CD4-positive, alpha-beta T cell (primary cell): ENCODE results near the gene RFC5. TPM values are rescaled to one million over a fixed set of nuclear protein-coding genes. Genes with fewer than 3 reads are reported as not detected.
"Not testable (repeated sequence)": the region's sequence is repeated elsewhere in the genome, so short reads cannot be mapped to it uniquely, and the experiment has no call there.

Experiments used
- ATAC-seq: fragments of 200-7000 bp; cut with Tn5 transposase; one replicate; pipeline ENCODE4 v1.10.0; 2022; ENCODE audit warnings: mild to moderate bottlenecking; ENCODE audit not compliant: poor library complexity
- CTCF ChIA-PET: fragments of 350-600 bp; sonication (Branson Sonifier 250); formaldehyde crosslinking; loops from one replicate; lab custom pipeline; 2021; ENCODE audit warnings: antibody characterized with exemption, inconsistent platforms; lab: Charles Lee
- POLR2A ChIA-PET: fragments of 350-600 bp; sonication (Branson Sonifier 250); formaldehyde crosslinking; loops from one replicate; lab custom pipeline; 2021; ENCODE audit warnings: antibody characterized with exemption, inconsistent platforms; lab: Charles Lee
- DNase-seq, 14 experiments: peaks; one replicate each; pipeline ENCODE4 v3.0.0-alpha.2; 2013 to 2020; ENCODE audit warnings: mixed read lengths in 2 of 14
- H3K27ac ChIP-seq, 2 donors: one replicate each; pipeline versions ENCODE4 v1.5.1 to v1.7.0; 2013; ENCODE audit warnings: low read length in 2 of 2, low read depth in 1 of 2, mild to moderate bottlenecking in 1 of 2
- H3K27me3 ChIP-seq, 2 experiments: 1 replicate in 1 of 2; 2 replicates in 1 of 2; pipeline versions ENCODE4 v1.6.1 to v1.7.0; 2013; ENCODE audit warnings: low read length in 2 of 2, control low read depth in 1 of 2, mild to moderate bottlenecking in 1 of 2, moderate library complexity in 1 of 2; ENCODE audit not compliant: insufficient read depth in 2 of 2, control insufficient read depth in 1 of 2
- H3K36me3 ChIP-seq: one replicate; pipeline ENCODE4 v1.6.1; 2013; ENCODE audit warnings: low read length, control low read depth; ENCODE audit not compliant: insufficient read depth
- H3K4me1 ChIP-seq: one replicate; pipeline ENCODE4 v1.6.1; 2013; ENCODE audit warnings: low read length, control low read depth; ENCODE audit not compliant: insufficient read depth
- H3K4me3 ChIP-seq: one replicate; pipeline ENCODE4 v1.5.1; 2013; ENCODE audit warnings: mild to moderate bottlenecking, low read length, moderate library complexity
- H3K9me3 ChIP-seq, 2 experiments: 1 replicate in 1 of 2; 2 replicates in 1 of 2; pipeline versions ENCODE4 v1.6.1 to v1.7.0; 2013; ENCODE audit warnings: low read length in 2 of 2, mild to moderate bottlenecking in 2 of 2, control low read depth in 1 of 2, moderate library complexity in 1 of 2; ENCODE audit not compliant: control insufficient read depth in 1 of 2, insufficient read depth in 1 of 2
- H3K27ac Mint-ChIP-seq: one replicate; pipeline ENCODE4 v1.8.0; 2020; ENCODE audit warnings: mixed read lengths
- H3K27me3 Mint-ChIP-seq: one replicate; pipeline ENCODE4 v1.8.0; 2021; ENCODE audit warnings: mixed read lengths
- H3K36me3 Mint-ChIP-seq: one replicate; pipeline ENCODE4 v1.8.0; 2021; ENCODE audit warnings: low read depth, mixed read lengths
- H3K4me1 Mint-ChIP-seq: one replicate; pipeline ENCODE4 v1.8.0; 2021; ENCODE audit warnings: low read depth, mixed read lengths
- H3K4me3 Mint-ChIP-seq: one replicate; pipeline ENCODE4 v1.8.0; 2020; ENCODE audit warnings: mild to moderate bottlenecking, mixed read lengths
- H3K9me3 Mint-ChIP-seq: one replicate; pipeline ENCODE4 v1.8.0; 2020; ENCODE audit warnings: mixed read lengths
- CTCF ChIP-seq: fragments of 200-600 bp; IDR thresholded peaks from one replicate; pipeline ENCODE4 v1.8.0; 2022; ENCODE audit warnings: antibody characterized with exemption, mild to moderate bottlenecking
- intact Hi-C, 2 experiments: fragments of 100-400 bp; cut with DNase I in 1 of 2; cut with micrococcal nuclease in 1 of 2; formaldehyde crosslinking; loops; one replicate each; pipeline versions ENCODE4 v1.15.1 to v1.9.0; 2023 to 2025; cut with DNase I, micrococcal nuclease
- total RNA-seq, 174 experiments: library from RNA in 2 of 174; stranded (reverse) in 2 of 174; gene quantifications; one replicate each; pipeline ENCODE4 v1.2.3 and lab custom pipeline; 2021 to 2026

Gene RFC5
- total RNA-seq, 2 experiments from 2014 or later: 8.7 to 9.1 TPM

GRCh38 chr12:118068445-118068844, 51.9 kb downstream of the RFC5 start:
- no peaks in the 10 kb centered on the region for H3K36me3 ChIP-seq
- Mint-ChIP-seq H3K4me1 (peaks cover 25% of the 10 kb centered on the region), H3K36me3 (no peaks in the 10 kb centered on the region), H3K27ac (no peak overlapping the region), H3K9me3 (no peaks in the 10 kb centered on the region), H3K4me3 (no peak overlapping the region), H3K27me3 (peaks cover 4% of the 10 kb centered on the region)
- CTCF ChIA-PET: interaction anchor here (0.7 kb wide), 1 partner anchor 99 kb away, joined by 3 read pairs; no protein-coding TSS in a partner anchor
- no peaks in the 10 kb centered on the region for H3K27me3 ChIP-seq
- POLR2A ChIA-PET: no interaction called here
- DNase-seq: no peak
- no peak overlapping the region for H3K4me3 ChIP-seq
- H3K4me1 ChIP-seq: peaks cover 5% of the 10 kb centered on the region
- ATAC-seq: no peak
- H3K9me3 ChIP-seq: no peaks in the 10 kb centered on the region
- no peak for TF ChIP-seq CTCF
- intact Hi-C loops: no loop called here
- H3K27ac ChIP-seq: no peak overlapping the region

GRCh38 chr12:118070650-118071049, 54.1 kb downstream of the RFC5 start:
- Histone ChIP-seq H3K27me3 (no peaks in the 10 kb centered on the region), H3K9me3 (no peaks in the 10 kb centered on the region), H3K4me3 (no peak overlapping the region), H3K36me3 (no peaks in the 10 kb centered on the region), H3K27ac (no peak overlapping the region), H3K4me1 (no peaks in the 10 kb centered on the region)
- no peak for DNase-seq
- H3K9me3 Mint-ChIP-seq: no peaks in the 10 kb centered on the region
- H3K27ac Mint-ChIP-seq: no peak overlapping the region
- no peaks in the 10 kb centered on the region for H3K27me3 Mint-ChIP-seq
- no peak for TF ChIP-seq CTCF
- H3K4me3 Mint-ChIP-seq: no peak overlapping the region
- ChIA-PET CTCF (no interaction called here), POLR2A (no interaction called here)
- ATAC-seq: no peak
- H3K4me1 Mint-ChIP-seq: peaks cover 3% of the 10 kb centered on the region
- intact Hi-C loops: no loop called here
- H3K36me3 Mint-ChIP-seq: no peaks in the 10 kb centered on the region

GRCh38 chr12:118073768-118074167, 57.3 kb downstream of the RFC5 start:
- ChIA-PET POLR2A (no interaction called here), CTCF (no interaction called here)
- Mint-ChIP-seq H3K27ac (no peak overlapping the region), H3K36me3 (no peaks in the 10 kb centered on the region), H3K4me3 (no peak overlapping the region), H3K9me3 (no peaks in the 10 kb centered on the region), H3K4me1 (no peaks in the 10 kb centered on the region), H3K27me3 (no peaks in the 10 kb centered on the region)
- Histone ChIP-seq H3K27ac (no peak overlapping the region), H3K4me3 (no peak overlapping the region), H3K27me3 (no peaks in the 10 kb centered on the region), H3K4me1 (no peaks in the 10 kb centered on the region), H3K36me3 (no peaks in the 10 kb centered on the region), H3K9me3 (no peaks in the 10 kb centered on the region)
- intact Hi-C loops: no loop called here
- no peak for DNase-seq
- TF ChIP-seq CTCF: no peak
- ATAC-seq: no peak

GRCh38 chr12:118081521-118081920, 65.0 kb downstream of the RFC5 start:
- H3K27ac Mint-ChIP-seq, ATAC-seq, DNase-seq, H3K4me3 ChIP-seq, H3K27ac ChIP-seq, H3K36me3 ChIP-seq, POLR2A ChIA-PET, H3K4me1 ChIP-seq, H3K4me3 Mint-ChIP-seq, intact Hi-C loops, H3K27me3 ChIP-seq, H3K27me3 Mint-ChIP-seq, H3K36me3 Mint-ChIP-seq, H3K4me1 Mint-ChIP-seq, H3K9me3 Mint-ChIP-seq, H3K9me3 ChIP-seq: not testable (repeated sequence)
- CTCF ChIA-PET: interaction anchor here (0.7 kb wide), 1 partner anchor 872 kb away, joined by 3 read pairs; no protein-coding TSS in a partner anchor
